ENCODE data around the gene KCTD4.

KCTD4 gene

DNA sequence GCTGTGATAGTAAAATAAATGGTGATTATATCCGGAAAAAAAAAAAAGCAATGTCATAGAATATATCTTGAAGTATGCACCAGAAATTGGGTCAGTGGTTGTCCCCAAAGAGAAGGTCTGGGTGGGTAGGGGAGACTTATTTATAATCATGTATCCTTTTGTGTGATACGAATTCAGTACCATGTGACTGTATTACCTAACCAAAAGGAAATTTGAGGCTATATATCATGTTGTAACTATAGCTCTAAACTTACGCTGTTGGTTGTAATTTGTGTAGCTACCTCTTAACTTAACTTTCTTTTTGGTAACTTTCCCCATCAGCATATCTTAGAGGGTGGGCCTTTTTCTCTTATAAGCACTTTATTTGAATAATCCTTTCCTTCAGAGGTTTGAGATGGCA is 25.2 kb upstream of the KCTD4 start:
- Mint-ChIP-seq H3K36me3 (ENCODE audit: insufficient read depth) (peaks cover 4% of the 10 kb centered on the region), H3K4me3 (no peak overlapping the region), H3K4me1 (no peaks in the 10 kb centered on the region), H3K27me3 (no peaks in the 10 kb centered on the region), H3K9me3 (no peaks in the 10 kb centered on the region), H3K27ac (ENCODE audit: low read depth) (no peak overlapping the region)
- ATAC-seq (replicated peaks; ENCODE audit: extremely low read depth, poor library complexity, severe bottlenecking) (no peak), DNase-seq (ENCODE audit: low spot score in 2 of 2) (no peak)

DNA sequence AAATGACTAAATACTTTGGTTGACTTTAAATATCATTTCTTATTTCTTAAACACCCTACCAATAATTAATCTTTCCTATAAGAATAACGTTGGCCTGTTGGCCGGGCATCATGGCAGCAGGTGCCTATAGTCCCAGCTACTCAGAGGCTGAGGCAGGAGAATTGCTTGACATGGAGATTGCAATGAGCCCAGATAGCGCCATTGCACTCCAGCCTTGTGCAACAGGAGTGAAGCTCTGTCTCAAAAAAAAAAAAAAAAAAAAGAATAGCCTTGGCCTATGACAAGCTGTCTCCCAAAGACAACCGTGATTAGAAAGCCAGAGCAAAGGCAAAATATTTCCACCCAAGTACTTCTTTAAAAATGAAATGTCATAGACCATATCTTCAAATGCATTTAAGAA is 24.5 kb upstream of the KCTD4 start:
- H3K4me1 Mint-ChIP-seq, result no peaks in the 10 kb centered on the region
- H3K27me3 Mint-ChIP-seq, result no peaks in the 10 kb centered on the region
- DNase-seq (ENCODE audit: low spot score in 2 of 2) (no peak), ATAC-seq (replicated peaks; ENCODE audit: extremely low read depth, poor library complexity, severe bottlenecking) (no peak)
- H3K9me3 Mint-ChIP-seq, result no peaks in the 10 kb centered on the region
- peaks cover 4% of the 10 kb centered on the region for H3K36me3 Mint-ChIP-seq (ENCODE audit: insufficient read depth)
- H3K4me3 Mint-ChIP-seq, result no peak overlapping the region
- H3K27ac Mint-ChIP-seq (ENCODE audit: low read depth), result no peak overlapping the region

- Mint-ChIP-seq H3K4me1 (no peaks in the 10 kb centered on the region), H3K9me3 (no peaks in the 10 kb centered on the region), H3K27ac (ENCODE audit: low read depth) (no peak overlapping the region), H3K4me3 (no peak overlapping the region), H3K27me3 (no peaks in the 10 kb centered on the region), H3K36me3 (ENCODE audit: insufficient read depth) (peaks cover 6% of the 10 kb centered on the region)
- ATAC-seq (replicated peaks; ENCODE audit: extremely low read depth, poor library complexity, severe bottlenecking), result no peak
- no peak for DNase-seq (ENCODE audit: low spot score in 2 of 2)
Measured at GRCh38 chr13:45224176-45224575, 23.3 kb upstream of the KCTD4 start.

- ATAC-seq (replicated peaks; ENCODE audit: extremely low read depth, poor library complexity, severe bottlenecking) (no peak), DNase-seq (ENCODE audit: low spot score in 2 of 2) (no peak)
- no peaks in the 10 kb centered on the region for H3K9me3 Mint-ChIP-seq
- H3K4me1 Mint-ChIP-seq, result no peaks in the 10 kb centered on the region
- no peak overlapping the region for H3K4me3 Mint-ChIP-seq
- H3K36me3 Mint-ChIP-seq (ENCODE audit: insufficient read depth), result peaks cover 6% of the 10 kb centered on the region
- H3K27me3 Mint-ChIP-seq, result no peaks in the 10 kb centered on the region
- H3K27ac Mint-ChIP-seq (ENCODE audit: low read depth), result no peak overlapping the region
Measured at GRCh38 chr13:45222919-45223318, 22.1 kb upstream of the KCTD4 start.

DNA sequence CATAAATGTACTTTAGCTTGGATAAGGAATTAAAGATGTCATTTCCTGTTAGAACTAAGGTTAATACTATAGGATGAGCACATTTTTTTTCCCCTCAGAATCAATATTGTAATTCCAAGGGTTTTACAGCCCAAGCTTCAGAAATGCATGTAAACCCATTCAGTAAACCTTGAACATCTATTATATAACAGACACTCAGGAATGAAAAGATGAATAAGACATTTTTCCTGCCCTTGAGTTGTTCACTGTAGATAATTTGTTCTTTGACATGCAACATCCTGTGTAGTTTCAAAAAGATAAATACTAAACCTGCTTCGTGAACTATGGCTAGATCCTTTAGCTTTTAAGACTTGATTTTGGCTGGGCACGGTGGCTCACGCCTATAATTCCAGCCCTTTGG is 21.7 kb upstream of the KCTD4 start:
- H3K36me3 Mint-ChIP-seq (ENCODE audit: insufficient read depth), result peaks cover 6% of the 10 kb centered on the region
- H3K27ac Mint-ChIP-seq (ENCODE audit: low read depth), result no peak overlapping the region
- no peak overlapping the region for H3K4me3 Mint-ChIP-seq
- no peak for ATAC-seq (replicated peaks; ENCODE audit: extremely low read depth, poor library complexity, severe bottlenecking)
- DNase-seq (ENCODE audit: low spot score in 2 of 2), result no peak
- no peaks in the 10 kb centered on the region for H3K4me1 Mint-ChIP-seq
- no peaks in the 10 kb centered on the region for H3K9me3 Mint-ChIP-seq
- H3K27me3 Mint-ChIP-seq, result no peaks in the 10 kb centered on the region

DNA sequence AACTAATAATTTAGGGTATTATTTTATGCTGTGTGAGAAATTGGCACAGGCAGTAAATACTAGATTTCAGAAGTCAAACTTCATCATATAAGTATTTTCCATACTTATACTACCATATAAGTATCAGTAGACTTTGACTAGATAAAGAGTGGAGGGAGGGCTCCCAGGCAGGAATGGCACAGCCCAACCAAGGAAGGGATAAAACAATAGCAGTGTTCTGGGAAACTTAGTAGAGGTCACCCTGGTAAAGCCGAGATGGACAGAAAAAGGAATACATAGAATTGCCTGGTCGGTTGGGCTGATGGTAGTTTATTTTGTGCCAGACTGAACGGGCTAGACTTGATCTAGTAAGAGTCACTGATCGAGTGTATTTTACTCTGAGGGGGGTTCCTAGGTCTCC is 19.6 kb upstream of the KCTD4 start:
- peak overlapping the region; percentile 24 for H3K27ac Mint-ChIP-seq (ENCODE audit: low read depth)
- H3K9me3 Mint-ChIP-seq, result no peaks in the 10 kb centered on the region
- no peaks in the 10 kb centered on the region for H3K27me3 Mint-ChIP-seq
- H3K4me1 Mint-ChIP-seq, result no peaks in the 10 kb centered on the region
- no peak overlapping the region for H3K4me3 Mint-ChIP-seq
- H3K36me3 Mint-ChIP-seq (ENCODE audit: insufficient read depth), result peaks cover 6% of the 10 kb centered on the region
- ATAC-seq (replicated peaks; ENCODE audit: extremely low read depth, poor library complexity, severe bottlenecking) (no peak), DNase-seq (ENCODE audit: low spot score in 2 of 2) (no peak)

DNA sequence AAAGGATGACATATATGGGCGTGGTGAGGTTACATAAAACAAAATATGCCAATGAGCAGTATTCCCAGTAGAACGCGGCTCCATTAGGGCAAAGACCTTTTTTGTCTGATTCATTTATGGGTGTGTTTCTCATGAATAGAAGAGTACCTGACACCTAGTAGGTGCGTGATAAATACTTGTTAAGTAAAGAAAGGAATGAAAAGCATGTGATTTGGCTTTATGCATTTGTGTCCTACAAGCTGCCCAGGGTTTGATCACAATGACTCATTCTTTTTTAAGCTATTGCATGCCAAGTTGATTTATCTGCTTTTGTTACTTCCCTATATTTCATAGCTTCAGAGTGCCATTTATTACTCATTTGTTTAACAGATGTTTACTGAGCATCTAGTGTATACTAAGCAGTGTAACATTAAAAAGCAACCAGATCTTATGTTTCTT is 19.1 kb upstream of the KCTD4 start:
- no peaks in the 10 kb centered on the region for H3K27me3 Mint-ChIP-seq
- H3K36me3 Mint-ChIP-seq (ENCODE audit: insufficient read depth), result peaks cover 6% of the 10 kb centered on the region
- no peak overlapping the region for H3K4me3 Mint-ChIP-seq
- DNase-seq (ENCODE audit: low spot score in 2 of 2) (no peak), ATAC-seq (replicated peaks; ENCODE audit: extremely low read depth, poor library complexity, severe bottlenecking) (no peak)
- H3K4me1 Mint-ChIP-seq, result no peaks in the 10 kb centered on the region
- H3K27ac Mint-ChIP-seq (ENCODE audit: low read depth), result peak overlapping the region; percentile 24
- no peaks in the 10 kb centered on the region for H3K9me3 Mint-ChIP-seq

GRCh38 chr13:45219123-45219891 is 18.5 kb upstream of the KCTD4 start:
- Mint-ChIP-seq H3K36me3 (ENCODE audit: insufficient read depth) (peaks cover 6% of the 10 kb centered on the region), H3K4me1 (no peaks in the 10 kb centered on the region), H3K9me3 (no peaks in the 10 kb centered on the region), H3K4me3 (no peak overlapping the region), H3K27me3 (no peaks in the 10 kb centered on the region), H3K27ac (ENCODE audit: low read depth) (no peak overlapping the region)
- no peak for ATAC-seq (replicated peaks; ENCODE audit: extremely low read depth, poor library complexity, severe bottlenecking)
- no peak for DNase-seq (ENCODE audit: low spot score in 2 of 2)

DNA sequence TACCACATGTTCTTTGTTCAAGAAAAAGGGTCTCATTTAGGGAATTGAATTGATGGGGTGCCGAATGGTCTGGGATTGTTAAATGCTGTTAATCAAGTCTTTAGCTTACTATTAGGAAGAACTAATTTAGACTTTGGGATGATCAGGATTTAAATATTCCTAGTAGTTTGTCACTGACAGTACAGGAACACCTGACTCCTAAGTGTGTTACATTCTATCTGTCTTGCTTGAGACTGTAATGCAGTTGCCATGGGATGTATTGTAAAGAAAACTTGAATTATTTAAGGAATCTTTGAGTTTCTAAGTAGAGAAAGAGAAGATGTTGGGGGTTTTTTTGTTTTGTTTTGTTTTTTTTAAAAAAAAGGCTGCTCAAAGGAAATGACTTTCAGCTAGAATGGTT is 17.8 kb upstream of the KCTD4 start:
- Mint-ChIP-seq H3K36me3 (ENCODE audit: insufficient read depth) (peaks cover 6% of the 10 kb centered on the region), H3K4me3 (no peak overlapping the region), H3K27me3 (no peaks in the 10 kb centered on the region), H3K9me3 (no peaks in the 10 kb centered on the region), H3K4me1 (no peaks in the 10 kb centered on the region), H3K27ac (ENCODE audit: low read depth) (no peak overlapping the region)
- ATAC-seq (replicated peaks; ENCODE audit: extremely low read depth, poor library complexity, severe bottlenecking), result no peak
- no peak for DNase-seq (ENCODE audit: low spot score in 2 of 2)

GRCh38 chr13:45216193-45216592 is 15.3 kb upstream of the KCTD4 start:
- DNase-seq (ENCODE audit: low spot score in 2 of 2) (no peak), ATAC-seq (replicated peaks; ENCODE audit: extremely low read depth, poor library complexity, severe bottlenecking) (no peak)
- Mint-ChIP-seq H3K4me3 (no peak overlapping the region), H3K27ac (ENCODE audit: low read depth) (no peak overlapping the region), H3K27me3 (no peaks in the 10 kb centered on the region), H3K9me3 (no peaks in the 10 kb centered on the region), H3K4me1 (no peaks in the 10 kb centered on the region), H3K36me3 (ENCODE audit: insufficient read depth) (peaks cover 7% of the 10 kb centered on the region)

DNA sequence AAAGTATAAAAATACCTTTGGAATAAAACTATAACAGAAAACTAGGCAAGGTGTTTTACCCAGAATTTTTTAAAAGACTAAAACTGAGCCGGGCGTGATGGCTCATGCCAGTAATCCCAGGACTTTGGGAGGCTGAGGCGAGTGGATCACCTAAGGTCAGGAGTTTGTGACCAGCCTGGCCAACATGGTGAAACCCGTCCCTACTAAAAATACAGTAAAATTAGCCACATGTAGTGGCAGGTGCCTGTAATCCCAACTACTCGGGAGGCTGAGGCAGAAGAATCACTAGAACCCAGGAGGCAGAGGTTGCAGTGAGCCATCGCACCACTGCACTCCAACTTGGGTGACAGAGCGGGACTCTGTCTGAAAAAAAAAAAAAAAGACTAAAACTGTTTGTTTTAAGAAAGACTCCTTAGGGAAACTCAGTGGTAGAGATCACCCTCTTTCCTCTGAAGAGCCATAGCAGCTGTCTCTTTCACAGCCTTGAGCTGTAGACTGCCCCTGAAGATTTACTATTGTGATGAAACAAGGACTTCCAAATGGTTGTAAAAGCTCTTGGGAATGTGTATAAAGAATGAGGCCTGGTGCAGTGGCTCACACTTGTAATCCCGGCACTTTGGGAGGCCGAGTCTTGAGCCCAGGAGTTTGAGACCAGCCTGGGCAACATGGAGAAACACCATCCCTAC is 14.7 kb upstream of the KCTD4 start:
- H3K9me3 Mint-ChIP-seq, result no peaks in the 10 kb centered on the region
- ATAC-seq (replicated peaks; ENCODE audit: extremely low read depth, poor library complexity, severe bottlenecking), result no peak
- no peak for DNase-seq (ENCODE audit: low spot score in 2 of 2)
- peaks cover 5% of the 10 kb centered on the region for H3K4me1 Mint-ChIP-seq
- H3K4me3 Mint-ChIP-seq, result no peak overlapping the region
- peaks cover 11% of the 10 kb centered on the region for H3K36me3 Mint-ChIP-seq (ENCODE audit: insufficient read depth)
- H3K27ac Mint-ChIP-seq (ENCODE audit: low read depth), result no peak overlapping the region
- no peaks in the 10 kb centered on the region for H3K27me3 Mint-ChIP-seq

GRCh38 chr13:45209229-45209628 is 8.4 kb upstream of the KCTD4 start:
- Mint-ChIP-seq H3K9me3 (no peaks in the 10 kb centered on the region), H3K4me3 (no peak overlapping the region), H3K4me1 (peaks cover 10% of the 10 kb centered on the region), H3K36me3 (ENCODE audit: insufficient read depth) (peaks cover 22% of the 10 kb centered on the region), H3K27ac (ENCODE audit: low read depth) (no peak overlapping the region), H3K27me3 (no peaks in the 10 kb centered on the region)
- ATAC-seq (replicated peaks; ENCODE audit: extremely low read depth, poor library complexity, severe bottlenecking) (no peak), DNase-seq (ENCODE audit: low spot score in 2 of 2) (no peak)

GRCh38 chr13:45208132-45208531 is 7.3 kb upstream of the KCTD4 start:
- ATAC-seq (replicated peaks; ENCODE audit: extremely low read depth, poor library complexity, severe bottlenecking) (no peak), DNase-seq (ENCODE audit: low spot score in 2 of 2) (no peak)
- Mint-ChIP-seq H3K4me1 (peaks cover 10% of the 10 kb centered on the region), H3K4me3 (no peak overlapping the region), H3K9me3 (no peaks in the 10 kb centered on the region), H3K27ac (ENCODE audit: low read depth) (no peak overlapping the region), H3K27me3 (no peaks in the 10 kb centered on the region), H3K36me3 (ENCODE audit: insufficient read depth) (peaks cover 20% of the 10 kb centered on the region)
